Liver (tissue), 9 donors: ENCODE results near the gene CRACR2B. TPM values are rescaled to one million over a fixed set of nuclear protein-coding genes. Genes with fewer than 3 reads are reported as not detected.

Experiments
- DNase-seq: peaks from one replicate; pipeline ENCODE4 v3.0.0-alpha.2; 2017; ENCODE audit warnings: low spot score
- H3K27ac ChIP-seq, 2 donors: one replicate each; pipeline ENCODE4 v1.7.0; 2013; ENCODE audit warnings: inconsistent platforms in 2 of 2, low read length in 2 of 2, control low read depth in 1 of 2, low read depth in 1 of 2, mild to moderate bottlenecking in 1 of 2
- H3K27me3 ChIP-seq, 4 donors: one replicate each; pipeline versions ENCODE4 v1.6.1 to v1.7.0; 2013; ENCODE audit warnings: low read length in 3 of 4, inconsistent platforms in 1 of 4, mild to moderate bottlenecking in 1 of 4, moderate library complexity in 1 of 4; ENCODE audit not compliant: control insufficient read depth in 4 of 4, insufficient read depth in 4 of 4
- H3K36me3 ChIP-seq, 4 donors: one replicate each; pipeline versions ENCODE4 v1.6.1 to v1.7.0; 2013; ENCODE audit warnings: low read length in 3 of 4, mild to moderate bottlenecking in 3 of 4, low read depth in 1 of 4, moderate library complexity in 1 of 4; ENCODE audit not compliant: control insufficient read depth in 4 of 4, insufficient read depth in 3 of 4
- H3K4me1 ChIP-seq, 4 donors: one replicate each; pipeline versions ENCODE4 v1.6.1 to v1.7.0; 2013; ENCODE audit warnings: low read length in 3 of 4, mild to moderate bottlenecking in 3 of 4, moderate library complexity in 1 of 4; ENCODE audit not compliant: control insufficient read depth in 4 of 4, insufficient read depth in 4 of 4
- H3K4me3 ChIP-seq, 3 donors: one replicate each; pipeline versions ENCODE4 v1.6.1 to v1.7.0; 2013; ENCODE audit warnings: low read length in 3 of 3, control low read depth in 1 of 3, low read depth in 1 of 3, mild to moderate bottlenecking in 1 of 3
- H3K9ac ChIP-seq, 2 donors: one replicate each; pipeline ENCODE4 v1.7.0; 2013; ENCODE audit warnings: low read length in 2 of 2, mild to moderate bottlenecking in 2 of 2, moderate library complexity in 2 of 2, control low read depth in 1 of 2, low read depth in 1 of 2
- H3K9me3 ChIP-seq, 4 donors: one replicate each; pipeline versions ENCODE4 v1.6.1 to v1.7.0; 2013; ENCODE audit warnings: low read length in 3 of 4; ENCODE audit not compliant: control insufficient read depth in 4 of 4
- EGR1 ChIP-seq, 2 donors: IDR thresholded peaks; 2 replicates each; pipeline ENCODE4 v1.6.1; 2016 to 2018; ENCODE audit warnings: antibody characterized with exemption in 2 of 2, low read depth in 2 of 2
- FOXA1 ChIP-seq: IDR thresholded peaks from 2 replicates; pipeline ENCODE4 v1.6.1; 2016; ENCODE audit warnings: antibody characterized with exemption
- FOXA2 ChIP-seq: IDR thresholded peaks from 2 replicates; pipeline ENCODE4 v1.6.1; 2016; ENCODE audit warnings: antibody characterized with exemption
- GABPA ChIP-seq, 2 donors: IDR thresholded peaks in 1 of 2; conservative IDR thresholded peaks in 1 of 2; 2 replicates each; pipeline ENCODE4 v1.6.1; 2016; ENCODE audit warnings: antibody characterized with exemption in 2 of 2, mild to moderate bottlenecking in 1 of 2, moderate library complexity in 1 of 2
- HNF4A ChIP-seq, 2 donors: conservative IDR thresholded peaks; 2 replicates each; pipeline ENCODE4 v1.6.1; 2016; ENCODE audit warnings: antibody characterized with exemption in 2 of 2, mild to moderate bottlenecking in 2 of 2
- HNF4G ChIP-seq: IDR thresholded peaks from 2 replicates; pipeline ENCODE4 v1.6.1; 2016; ENCODE audit warnings: antibody characterized with exemption
- JUND ChIP-seq, 2 donors: IDR thresholded peaks; 2 replicates each; pipeline ENCODE4 v1.6.1; 2016; ENCODE audit warnings: antibody characterized with exemption in 2 of 2
- NR2F2 ChIP-seq: IDR thresholded peaks from 2 replicates; pipeline ENCODE4 v1.6.1; 2016; ENCODE audit warnings: antibody characterized with exemption
- RAD21 ChIP-seq, 2 donors: IDR thresholded peaks; 2 replicates each; pipeline ENCODE4 v1.6.1; 2016; ENCODE audit warnings: antibody characterized with exemption in 2 of 2, mild to moderate bottlenecking in 2 of 2
- RXRA ChIP-seq, 2 donors: IDR thresholded peaks; 2 replicates each; pipeline ENCODE4 v1.6.1; 2017 to 2018; ENCODE audit warnings: antibody characterized with exemption in 2 of 2, mild to moderate bottlenecking in 1 of 2
- SP1 ChIP-seq: IDR thresholded peaks from 2 replicates; pipeline ENCODE4 v1.6.1; 2018; ENCODE audit warnings: antibody characterized with exemption, mild to moderate bottlenecking
- TAF1 ChIP-seq: conservative IDR thresholded peaks from 2 replicates; pipeline ENCODE4 v1.6.1; 2016; ENCODE audit warnings: antibody characterized with exemption, mild to moderate bottlenecking
- YY1 ChIP-seq: IDR thresholded peaks from 2 replicates; pipeline ENCODE4 v1.6.1; 2016; ENCODE audit warnings: antibody characterized with exemption, mild to moderate bottlenecking
- WGBS: extraction: QIAGEN DNeasy Blood & Tissue Kit; methylation state at CpG from one replicate; pipeline ENCODE4 v1.1.7; 2013; 5-methylcytosine and 5-hydroxymethylcytosine counted together
- polyA plus RNA-seq, 2 donors: library from polyadenylated mRNA; stranded (reverse) in 1 of 2; unstranded in 1 of 2; fragments of 200-250 nt in 1 of 2; fragments of >200 nt in 1 of 2; fragmentation: Nextera tagmentation in 1 of 2; extraction: Ambion mirVana in 1 of 2; gene quantifications; one replicate each; pipeline versions ENCODE4 v1.2.1 to v1.2.3, GENCODE V29; 2013 to 2015
- total RNA-seq, 2 donors: library from RNA; depleted of rRNA; stranded (reverse); fragments of >200 nt; gene quantifications; one replicate each; pipeline ENCODE4 v1.2.3, GENCODE V29; 2014
- TF ChIP-seq, protein P1 (sequence below): IDR thresholded peaks from 2 replicates; pipeline ENCODE4 v1.6.1; 2016; ENCODE audit warnings: antibody characterized with exemption
- TF ChIP-seq, protein P2 (sequence below): IDR thresholded peaks from 2 replicates; pipeline ENCODE4 v1.6.1; 2016; ENCODE audit warnings: antibody characterized with exemption, mild to moderate bottlenecking
- TF ChIP-seq, protein P3 (sequence below): IDR thresholded peaks from 2 replicates; pipeline ENCODE4 v1.6.1; 2016; ENCODE audit warnings: antibody characterized with exemption
- TF ChIP-seq, protein P4 (sequence below): IDR thresholded peaks from 2 replicates; pipeline ENCODE4 v1.6.1; 2016; ENCODE audit warnings: antibody characterized with exemption
- TF ChIP-seq, protein P5 (sequence below): fragments of 150-350 bp; IDR thresholded peaks from 2 replicates; pipeline ENCODE4 v1.5.1; 2017; ENCODE audit warnings: improper control_type of control experiment, low read depth, low read length; ENCODE audit not compliant: missing input control
- donor health status: healthy.
- donor health status: healthy.
- donor health status: healthy.
- donor health status: healthy.
- donor health status: healthy.

CRACR2B gene
- total and polyA plus RNA-seq, 4 donors: 0.14 to 2.9 (median 2.2) TPM

DNA sequence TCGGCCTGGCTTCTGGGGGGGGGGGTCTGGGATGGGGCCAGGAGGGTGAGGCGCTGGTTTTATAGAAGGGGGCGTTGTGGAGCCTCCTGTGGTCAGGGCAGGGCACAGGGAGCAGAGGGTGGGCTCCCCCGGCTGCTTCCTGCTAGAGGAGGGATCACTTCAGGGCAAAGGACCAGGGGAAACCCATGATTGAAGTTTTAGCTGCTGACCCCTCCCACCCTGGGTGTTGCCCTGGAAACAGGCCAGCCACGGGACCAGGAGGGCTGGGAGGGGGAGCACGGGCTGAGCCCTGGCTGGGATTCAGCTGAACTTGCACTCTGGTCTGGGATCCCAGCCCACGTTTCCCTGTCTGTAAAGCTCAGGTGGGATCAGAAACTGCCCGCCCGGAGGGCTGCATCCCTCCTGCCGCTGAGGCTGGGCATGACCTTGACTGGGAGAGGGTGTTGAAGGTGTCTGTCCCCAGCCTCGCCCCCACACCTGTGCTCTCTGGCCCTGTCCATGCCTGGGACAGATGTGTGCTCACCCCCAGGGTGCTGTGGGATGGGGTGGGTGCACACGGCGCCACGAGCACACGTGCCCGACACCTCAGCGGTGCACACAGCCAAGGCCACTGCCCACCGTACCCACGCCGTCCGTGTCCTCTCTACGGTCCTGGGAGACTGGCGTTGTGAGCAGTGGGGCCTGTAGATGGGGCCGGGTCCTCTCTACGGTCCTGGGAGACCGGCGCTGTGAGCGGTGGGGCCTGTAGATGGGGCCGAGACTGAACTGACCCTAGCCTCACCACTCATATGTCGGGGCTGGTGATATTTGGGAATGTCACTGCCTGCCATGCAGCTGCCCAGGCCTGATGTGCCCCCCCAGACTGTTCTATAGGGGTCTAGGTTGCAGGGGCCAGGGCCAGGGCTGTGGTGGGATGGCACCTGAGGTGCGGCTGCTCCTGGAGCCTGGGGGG lies 17.2 kb downstream of the CRACR2B start:
- Histone ChIP-seq H3K9me3 (no peaks in the 10 kb centered on the region), H3K9ac (no peak overlapping the region), H3K27ac (peak overlapping the region; percentile 76 to 90), H3K27me3 (peaks cover 0 to 3% (median 0%) of the 10 kb centered on the region in 4 donors), H3K4me1 (peaks cover 18 to 61% (median 36%) of the 10 kb centered on the region in 4 donors), H3K4me3 (peak overlapping the region in 1 of 3 donors; percentile 96), H3K36me3 (peaks cover 0 to 2% (median under 1%) of the 10 kb centered on the region in 4 donors)
- no peak for TF ChIP-seq TAF1
- TF ChIP-seq JUND (IDR thresholded peaks at IDR 0.05): no peak
- no peak for TF ChIP-seq EGR1 (IDR thresholded peaks at IDR 0.05; ENCODE audit: low read depth in 2 of 2)
- TF ChIP-seq FOXA1: no peak
- TF ChIP-seq, protein P1, sequence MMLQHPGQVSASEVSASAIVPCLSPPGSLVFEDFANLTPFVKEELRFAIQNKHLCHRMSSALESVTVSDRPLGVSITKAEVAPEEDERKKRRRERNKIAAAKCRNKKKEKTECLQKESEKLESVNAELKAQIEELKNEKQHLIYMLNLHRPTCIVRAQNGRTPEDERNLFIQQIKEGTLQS: no peak
- TF ChIP-seq NR2F2: peak; percentile 51
- TF ChIP-seq HNF4A (conservative IDR thresholded peaks at IDR 0.05): peak in 1 of 2 donors; percentile 20
- no peak for TF ChIP-seq HNF4G
- no peak for TF ChIP-seq FOXA2
- TF ChIP-seq, protein P2, sequence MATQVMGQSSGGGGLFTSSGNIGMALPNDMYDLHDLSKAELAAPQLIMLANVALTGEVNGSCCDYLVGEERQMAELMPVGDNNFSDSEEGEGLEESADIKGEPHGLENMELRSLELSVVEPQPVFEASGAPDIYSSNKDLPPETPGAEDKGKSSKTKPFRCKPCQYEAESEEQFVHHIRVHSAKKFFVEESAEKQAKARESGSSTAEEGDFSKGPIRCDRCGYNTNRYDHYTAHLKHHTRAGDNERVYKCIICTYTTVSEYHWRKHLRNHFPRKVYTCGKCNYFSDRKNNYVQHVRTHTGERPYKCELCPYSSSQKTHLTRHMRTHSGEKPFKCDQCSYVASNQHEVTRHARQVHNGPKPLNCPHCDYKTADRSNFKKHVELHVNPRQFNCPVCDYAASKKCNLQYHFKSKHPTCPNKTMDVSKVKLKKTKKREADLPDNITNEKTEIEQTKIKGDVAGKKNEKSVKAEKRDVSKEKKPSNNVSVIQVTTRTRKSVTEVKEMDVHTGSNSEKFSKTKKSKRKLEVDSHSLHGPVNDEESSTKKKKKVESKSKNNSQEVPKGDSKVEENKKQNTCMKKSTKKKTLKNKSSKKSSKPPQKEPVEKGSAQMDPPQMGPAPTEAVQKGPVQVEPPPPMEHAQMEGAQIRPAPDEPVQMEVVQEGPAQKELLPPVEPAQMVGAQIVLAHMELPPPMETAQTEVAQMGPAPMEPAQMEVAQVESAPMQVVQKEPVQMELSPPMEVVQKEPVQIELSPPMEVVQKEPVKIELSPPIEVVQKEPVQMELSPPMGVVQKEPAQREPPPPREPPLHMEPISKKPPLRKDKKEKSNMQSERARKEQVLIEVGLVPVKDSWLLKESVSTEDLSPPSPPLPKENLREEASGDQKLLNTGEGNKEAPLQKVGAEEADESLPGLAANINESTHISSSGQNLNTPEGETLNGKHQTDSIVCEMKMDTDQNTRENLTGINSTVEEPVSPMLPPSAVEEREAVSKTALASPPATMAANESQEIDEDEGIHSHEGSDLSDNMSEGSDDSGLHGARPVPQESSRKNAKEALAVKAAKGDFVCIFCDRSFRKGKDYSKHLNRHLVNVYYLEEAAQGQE: no peak
- TF ChIP-seq SP1: peak; percentile 7
- TF ChIP-seq YY1: no peak
- TF ChIP-seq, protein P3, sequence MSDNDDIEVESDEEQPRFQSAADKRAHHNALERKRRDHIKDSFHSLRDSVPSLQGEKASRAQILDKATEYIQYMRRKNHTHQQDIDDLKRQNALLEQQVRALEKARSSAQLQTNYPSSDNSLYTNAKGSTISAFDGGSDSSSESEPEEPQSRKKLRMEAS: no peak
- TF ChIP-seq RAD21 (IDR thresholded peaks at IDR 0.05): no peak
- TF ChIP-seq, protein P4, sequence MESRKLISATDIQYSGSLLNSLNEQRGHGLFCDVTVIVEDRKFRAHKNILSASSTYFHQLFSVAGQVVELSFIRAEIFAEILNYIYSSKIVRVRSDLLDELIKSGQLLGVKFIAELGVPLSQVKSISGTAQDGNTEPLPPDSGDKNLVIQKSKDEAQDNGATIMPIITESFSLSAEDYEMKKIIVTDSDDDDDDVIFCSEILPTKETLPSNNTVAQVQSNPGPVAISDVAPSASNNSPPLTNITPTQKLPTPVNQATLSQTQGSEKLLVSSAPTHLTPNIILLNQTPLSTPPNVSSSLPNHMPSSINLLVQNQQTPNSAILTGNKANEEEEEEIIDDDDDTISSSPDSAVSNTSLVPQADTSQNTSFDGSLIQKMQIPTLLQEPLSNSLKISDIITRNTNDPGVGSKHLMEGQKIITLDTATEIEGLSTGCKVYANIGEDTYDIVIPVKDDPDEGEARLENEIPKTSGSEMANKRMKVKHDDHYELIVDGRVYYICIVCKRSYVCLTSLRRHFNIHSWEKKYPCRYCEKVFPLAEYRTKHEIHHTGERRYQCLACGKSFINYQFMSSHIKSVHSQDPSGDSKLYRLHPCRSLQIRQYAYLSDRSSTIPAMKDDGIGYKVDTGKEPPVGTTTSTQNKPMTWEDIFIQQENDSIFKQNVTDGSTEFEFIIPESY: no peak
- TF ChIP-seq, protein P5, sequence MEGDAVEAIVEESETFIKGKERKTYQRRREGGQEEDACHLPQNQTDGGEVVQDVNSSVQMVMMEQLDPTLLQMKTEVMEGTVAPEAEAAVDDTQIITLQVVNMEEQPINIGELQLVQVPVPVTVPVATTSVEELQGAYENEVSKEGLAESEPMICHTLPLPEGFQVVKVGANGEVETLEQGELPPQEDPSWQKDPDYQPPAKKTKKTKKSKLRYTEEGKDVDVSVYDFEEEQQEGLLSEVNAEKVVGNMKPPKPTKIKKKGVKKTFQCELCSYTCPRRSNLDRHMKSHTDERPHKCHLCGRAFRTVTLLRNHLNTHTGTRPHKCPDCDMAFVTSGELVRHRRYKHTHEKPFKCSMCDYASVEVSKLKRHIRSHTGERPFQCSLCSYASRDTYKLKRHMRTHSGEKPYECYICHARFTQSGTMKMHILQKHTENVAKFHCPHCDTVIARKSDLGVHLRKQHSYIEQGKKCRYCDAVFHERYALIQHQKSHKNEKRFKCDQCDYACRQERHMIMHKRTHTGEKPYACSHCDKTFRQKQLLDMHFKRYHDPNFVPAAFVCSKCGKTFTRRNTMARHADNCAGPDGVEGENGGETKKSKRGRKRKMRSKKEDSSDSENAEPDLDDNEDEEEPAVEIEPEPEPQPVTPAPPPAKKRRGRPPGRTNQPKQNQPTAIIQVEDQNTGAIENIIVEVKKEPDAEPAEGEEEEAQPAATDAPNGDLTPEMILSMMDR: no peak
- peak; percentile 55 to 58 for TF ChIP-seq RXRA (IDR thresholded peaks at IDR 0.05)
- TF ChIP-seq GABPA (IDR thresholded peaks at IDR 0.05 in 1 of 2, conservative IDR thresholded peaks at IDR 0.05 in 1 of 2): no peak
- DNase-seq: peak; percentile 79
- WGBS: 41% methylated on average over 31 of the region's 31 CpGs
